Measurements from ENCODE around the gene PTPMT1. TPM values are rescaled to one million over a fixed set of nuclear protein-coding genes. Genes with fewer than 3 reads are reported as not detected.
"Not testable (repeated sequence)": the region's sequence is repeated elsewhere in the genome, so short reads cannot be mapped to it uniquely, and the experiment has no call there.

Gene PTPMT1
- total RNA-seq, 1 experiment from 2014 or later: 44.6 TPM

- no peak for TF ChIP-seq CTCF (IDR thresholded peaks at IDR 0.05; ENCODE audit: unreplicated experiment)
- Mint-ChIP-seq H3K27me3 (ENCODE audit: insufficient read depth, unreplicated experiment) (no peaks in the 10 kb centered on the region), H3K4me3 (ENCODE audit: unreplicated experiment) (no peak overlapping the region), H3K9me3 (ENCODE audit: unreplicated experiment) (no peaks in the 10 kb centered on the region), H3K27ac (ENCODE audit: low read depth, unreplicated experiment) (peak overlapping the region; percentile 93), H3K36me3 (ENCODE audit: insufficient read depth, unreplicated experiment) (peaks cover 32% of the 10 kb centered on the region), H3K4me1 (ENCODE audit: insufficient read depth, unreplicated experiment) (peaks cover 25% of the 10 kb centered on the region)
- no TSS peak for BruUV-seq (replicated peaks)
- intact Hi-C loops (cut with micrococcal nuclease): no loop called here
- no peak for DNase-seq (ENCODE audit: unreplicated experiment)
- POLR2A ChIA-PET: interaction anchor here (0.7 to 5.4 kb wide), 17 partner anchors 7 to 229 kb away, joined by 3 to 61 read pairs (median 7); partner anchors contain the start of genes CELF1 and PTPMT1
- CTCF ChIA-PET: interaction anchor here (0.6 to 2.3 kb wide), 9 partner anchors 14 to 73 kb away, joined by 3 to 15 read pairs (median 4); partner anchors contain the start of gene CELF1
These were observed 26.4 kb upstream of the PTPMT1 start for GRCh38 chr11:47538741-47539565.

DNA sequence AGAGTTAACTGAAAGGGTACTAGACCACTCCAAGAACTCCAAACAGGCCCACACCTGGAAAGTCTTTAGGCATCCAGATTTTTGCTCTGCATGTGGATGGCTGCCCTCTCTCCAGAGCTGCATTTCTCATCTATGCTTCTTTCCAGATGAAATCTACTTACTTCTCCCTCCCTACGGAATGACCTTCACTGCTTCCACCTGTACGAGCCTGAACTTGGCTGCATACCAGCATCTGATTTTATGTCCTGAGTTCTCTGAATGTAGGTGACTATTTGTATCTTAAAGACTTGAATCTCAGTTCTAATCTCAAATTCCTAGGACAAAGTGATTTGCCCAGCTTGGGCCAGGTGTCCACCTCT is 25.7 kb upstream of the PTPMT1 start:
- no peaks in the 10 kb centered on the region for H3K27me3 Mint-ChIP-seq (ENCODE audit: insufficient read depth, unreplicated experiment)
- DNase-seq (ENCODE audit: unreplicated experiment): peak; percentile 17
- H3K4me3 Mint-ChIP-seq (ENCODE audit: unreplicated experiment): peak overlapping the region; percentile 53
- H3K9me3 Mint-ChIP-seq (ENCODE audit: unreplicated experiment): no peaks in the 10 kb centered on the region
- BruUV-seq (replicated peaks): no TSS peak
- ChIA-PET CTCF (interaction anchor here (0.7 to 2.3 kb wide), 7 partner anchors 14 to 74 kb away, joined by 3 to 15 read pairs (median 4); partner anchors contain the start of genes CELF1 and PTPMT1), POLR2A (interaction anchor here (0.8 to 5.4 kb wide), 14 partner anchors 8 to 73 kb away, joined by 3 to 61 read pairs (median 6); partner anchors contain the start of genes CELF1 and PTPMT1)
- peaks cover 28% of the 10 kb centered on the region for H3K36me3 Mint-ChIP-seq (ENCODE audit: insufficient read depth, unreplicated experiment)
- H3K4me1 Mint-ChIP-seq (ENCODE audit: insufficient read depth, unreplicated experiment): peaks cover 29% of the 10 kb centered on the region
- TF ChIP-seq CTCF (IDR thresholded peaks at IDR 0.05; ENCODE audit: unreplicated experiment): no peak
- peak overlapping the region; percentile 93 for H3K27ac Mint-ChIP-seq (ENCODE audit: low read depth, unreplicated experiment)
- intact Hi-C loops (cut with micrococcal nuclease): loop anchor here (5.0 kb wide), 1 partner anchor 52 kb away; no protein-coding TSS in a partner anchor

GRCh38 chr11:47541070-47541469 is 24.3 kb upstream of the PTPMT1 start:
- no peak for TF ChIP-seq CTCF (IDR thresholded peaks at IDR 0.05; ENCODE audit: unreplicated experiment)
- H3K36me3 Mint-ChIP-seq (ENCODE audit: insufficient read depth, unreplicated experiment): peaks cover 18% of the 10 kb centered on the region
- POLR2A ChIA-PET: interaction anchor here (0.6 to 5.4 kb wide), 8 partner anchors 9 to 125 kb away, joined by 3 to 61 read pairs (median 12); partner anchors contain the start of genes CELF1 and PTPMT1
- peak overlapping the region; percentile 53 for H3K4me3 Mint-ChIP-seq (ENCODE audit: unreplicated experiment)
- intact Hi-C loops (cut with micrococcal nuclease): loop anchor here (5.0 kb wide), 1 partner anchor 54 kb away; no protein-coding TSS in a partner anchor
- DNase-seq (ENCODE audit: unreplicated experiment): no peak
- H3K4me1 Mint-ChIP-seq (ENCODE audit: insufficient read depth, unreplicated experiment): peaks cover 29% of the 10 kb centered on the region
- no TSS peak for BruUV-seq (replicated peaks)
- peak overlapping the region; percentile 93 for H3K27ac Mint-ChIP-seq (ENCODE audit: low read depth, unreplicated experiment)
- no peaks in the 10 kb centered on the region for H3K27me3 Mint-ChIP-seq (ENCODE audit: insufficient read depth, unreplicated experiment)
- H3K9me3 Mint-ChIP-seq (ENCODE audit: unreplicated experiment): no peaks in the 10 kb centered on the region
- CTCF ChIA-PET: interaction anchor here (2.3 kb wide), 1 partner anchor 12 kb away, joined by 15 read pairs; the partner anchor contains the start of gene CELF1

GRCh38 chr11:47545298-47545697 is 20.1 kb upstream of the PTPMT1 start:
- intact Hi-C loops (cut with micrococcal nuclease): no loop called here
- DNase-seq (ENCODE audit: unreplicated experiment): no peak
- no TSS peak for BruUV-seq (replicated peaks)
- ChIA-PET CTCF (interaction anchor here (0.9 to 1.3 kb wide), 2 partner anchors 9 to 33 kb away, joined by 3 to 4 read pairs; no protein-coding TSS in a partner anchor), POLR2A (interaction anchor here (0.6 kb wide), 1 partner anchor 21 kb away, joined by 3 read pairs; no protein-coding TSS in a partner anchor)
- peaks cover 27% of the 10 kb centered on the region for H3K36me3 Mint-ChIP-seq (ENCODE audit: insufficient read depth, unreplicated experiment)
- TF ChIP-seq CTCF (IDR thresholded peaks at IDR 0.05; ENCODE audit: unreplicated experiment): no peak
- H3K27ac Mint-ChIP-seq (ENCODE audit: low read depth, unreplicated experiment): no peak overlapping the region
- H3K9me3 Mint-ChIP-seq (ENCODE audit: unreplicated experiment): no peaks in the 10 kb centered on the region
- H3K4me3 Mint-ChIP-seq (ENCODE audit: unreplicated experiment): no peak overlapping the region
- H3K4me1 Mint-ChIP-seq (ENCODE audit: insufficient read depth, unreplicated experiment): peaks cover 35% of the 10 kb centered on the region
- no peaks in the 10 kb centered on the region for H3K27me3 Mint-ChIP-seq (ENCODE audit: insufficient read depth, unreplicated experiment)

DNA sequence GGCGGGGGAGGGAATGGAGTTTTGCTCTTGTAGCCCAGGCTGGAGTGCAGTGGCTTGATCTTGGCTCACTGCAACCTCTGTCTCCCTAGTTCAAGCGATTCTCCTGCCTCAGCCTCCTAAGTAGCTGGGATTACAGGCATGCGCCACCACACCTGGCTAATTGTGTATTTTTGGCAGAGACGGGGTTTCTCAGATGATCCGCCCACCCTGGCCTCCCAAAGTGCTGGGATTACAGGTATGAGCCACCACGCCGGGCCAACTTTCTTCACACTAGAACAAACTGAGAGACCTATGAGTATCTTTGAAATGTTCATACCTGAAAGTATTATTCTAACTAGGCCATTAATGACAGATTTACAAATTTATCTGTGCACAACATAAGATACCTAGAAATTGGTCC is 19.1 kb upstream of the PTPMT1 start:
- H3K4me3 Mint-ChIP-seq (ENCODE audit: unreplicated experiment); H3K27me3 Mint-ChIP-seq (ENCODE audit: insufficient read depth, unreplicated experiment); H3K27ac Mint-ChIP-seq (ENCODE audit: low read depth, unreplicated experiment); POLR2A ChIA-PET; BruUV-seq (replicated peaks); DNase-seq (ENCODE audit: unreplicated experiment); H3K9me3 Mint-ChIP-seq (ENCODE audit: unreplicated experiment); intact Hi-C loops (cut with micrococcal nuclease): not testable (repeated sequence)
- Mint-ChIP-seq H3K4me1 (ENCODE audit: insufficient read depth, unreplicated experiment) (peaks cover 31% of the 10 kb centered on the region), H3K36me3 (ENCODE audit: insufficient read depth, unreplicated experiment) (peaks cover 28% of the 10 kb centered on the region)
- CTCF ChIA-PET: interaction anchor here (1.3 kb wide), 1 partner anchor 8 kb away, joined by 3 read pairs; no protein-coding TSS in a partner anchor
